H1 (cell line): ENCODE data around the gene TMEM179B. TPM values are rescaled to one million over a fixed set of nuclear protein-coding genes. Genes with fewer than 3 reads are reported as not detected.
"Not testable (repeated sequence)": the region's sequence is repeated elsewhere in the genome, so short reads cannot be mapped to it uniquely, and the experiment has no call there.

ENCODE experiments used
- CTCF ChIA-PET: fragments of 300-600 bp; sonication (Branson Sonifier 250); formaldehyde crosslinking; loops from one replicate; lab custom pipeline; 2021; ENCODE audit not compliant: partially characterized antibody; lab: Charles Lee
- POLR2A ChIA-PET: fragments of 300-600 bp; sonication (Branson Sonifier 250); formaldehyde crosslinking; loops from one replicate; lab custom pipeline; 2021; ENCODE audit warnings: inconsistent platforms; ENCODE audit not compliant: partially characterized antibody; lab: Charles Lee
- DNase-seq, 2 experiments: peaks; one replicate each; pipeline versions ENCODE4 v3.0.0 to v3.0.0-alpha.2; 2010 to 2022; ENCODE audit warnings: low spot score in 2 of 2, low read depth in 1 of 2, mixed read lengths in 1 of 2
- FAIRE-seq: peaks from 2 replicates; lab custom pipeline; 2011; peaks lifted over from hg19 to GRCh38; lab: Jason Lieb, UNC
- H2AFZ ChIP-seq: 2 replicates; pipeline ENCODE4 v1.8.1; 2012; ENCODE audit warnings: low read length, inconsistent platforms
- H2AK5ac ChIP-seq: 2 replicates; pipeline ENCODE4 v1.6.1; 2013; ENCODE audit warnings: low read depth, low read length
- H2BK120ac ChIP-seq: replicated peaks from 2 replicates; pipeline ENCODE3; 2013; ENCODE audit warnings: low read depth, low read length, inconsistent platforms
- H2BK12ac ChIP-seq: 2 replicates; pipeline ENCODE4 v1.6.1; 2013; ENCODE audit warnings: low read depth, low read length
- H2BK15ac ChIP-seq: 2 replicates; pipeline ENCODE4 v1.6.1; 2013; ENCODE audit warnings: low read length
- H2BK20ac ChIP-seq: 2 replicates; pipeline ENCODE4 v1.6.1; 2013; ENCODE audit warnings: low read length
- H2BK5ac ChIP-seq: 2 replicates; pipeline ENCODE4 v1.6.1; 2013; ENCODE audit warnings: low read depth, low read length
- H3K14ac ChIP-seq: 2 replicates; pipeline ENCODE4 v1.6.1; 2013; ENCODE audit warnings: inconsistent platforms; ENCODE audit not compliant: insufficient read length
- H3K18ac ChIP-seq: 2 replicates; pipeline ENCODE4 v1.6.1; 2013; ENCODE audit warnings: low read length; ENCODE audit errors: extremely low read depth
- H3K23ac ChIP-seq: 2 replicates; pipeline ENCODE4 v1.6.1; 2013; ENCODE audit warnings: inconsistent platforms; ENCODE audit not compliant: insufficient read length
- H3K23me2 ChIP-seq: 2 replicates; pipeline ENCODE4 v1.6.1; 2013; ENCODE audit warnings: low read depth, low read length
- H3K27ac ChIP-seq: 2 replicates; pipeline ENCODE4 v1.6.1; 2011; ENCODE audit warnings: low read depth, low read length, inconsistent platforms
- H3K27me3 ChIP-seq, 4 experiments: replicated peaks in 1 of 4; 1 replicate in 1 of 4; 2 replicates in 3 of 4; pipeline versions ENCODE4 v1.6.1 to v1.8.1; 2011 to 2013; ENCODE audit warnings: low read length in 3 of 4, mild to moderate bottlenecking in 3 of 4, inconsistent platforms in 2 of 4, mixed read lengths in 2 of 4, moderate library complexity in 1 of 4; ENCODE audit not compliant: control insufficient read depth in 3 of 4, insufficient read depth in 3 of 4; ENCODE audit errors: extremely low read depth in 1 of 4
- H3K36me3 ChIP-seq, 4 experiments: 2 replicates each; pipeline versions ENCODE4 v1.6.1 to v1.8.1; 2011 to 2013; ENCODE audit warnings: mild to moderate bottlenecking in 4 of 4, low read length in 3 of 4, moderate library complexity in 2 of 4, control low read depth in 1 of 4, inconsistent platforms in 1 of 4; ENCODE audit not compliant: insufficient read depth in 4 of 4, control insufficient read depth in 2 of 4
- H3K4ac ChIP-seq: replicated peaks from 2 replicates; pipeline ENCODE3; 2013; ENCODE audit warnings: low read length, low read depth, mixed read lengths, inconsistent platforms; ENCODE audit not compliant: insufficient read length
- H3K4me1 ChIP-seq, 4 experiments: replicated peaks in 1 of 4; 1 replicate in 1 of 4; 2 replicates in 3 of 4; pipeline versions ENCODE4 v1.6.1 to v1.8.1; 2011 to 2013; ENCODE audit warnings: low read length in 3 of 4, inconsistent platforms in 2 of 4, mixed read lengths in 1 of 4; ENCODE audit not compliant: insufficient read depth in 4 of 4, control insufficient read depth in 3 of 4
- H3K4me2 ChIP-seq, 2 experiments: 2 replicates each; pipeline versions ENCODE4 v1.6.1 to v1.8.1; 2011 to 2013; ENCODE audit warnings: low read depth in 2 of 2, low read length in 2 of 2, control low read depth in 1 of 2, inconsistent platforms in 1 of 2, mild to moderate bottlenecking in 1 of 2; ENCODE audit not compliant: insufficient read depth in 1 of 2
- H3K4me3 ChIP-seq, 4 experiments: fragments of 200-600, 300-600 bp in 1 of 4; sonication (generic), shearing (Covaris generic), sonication (Bioruptor Twin) in 1 of 4; 2 replicates each; pipeline versions ENCODE4 v1.5.1 to v1.8.1; 2011 to 2016; ENCODE audit warnings: low read length in 4 of 4, low read depth in 3 of 4, control low read depth in 2 of 4, inconsistent platforms in 2 of 4, mild to moderate bottlenecking in 2 of 4, mixed read lengths in 1 of 4, moderate library complexity in 1 of 4; ENCODE audit not compliant: insufficient read depth in 2 of 4; ENCODE audit errors: extremely low read depth in 1 of 4
- H3K56ac ChIP-seq: replicated peaks from 2 replicates; pipeline ENCODE3; 2013; ENCODE audit warnings: low read depth, mild to moderate bottlenecking, mixed read lengths, low read length, inconsistent platforms; ENCODE audit not compliant: insufficient read length
- H3K79me1 ChIP-seq: 2 replicates; pipeline ENCODE4 v1.6.1; 2013; ENCODE audit warnings: low read depth, low read length, control low read depth
- H3K79me2 ChIP-seq, 2 experiments: 2 replicates each; pipeline versions ENCODE4 v1.6.1 to v1.8.1; 2012 to 2013; ENCODE audit warnings: low read length in 2 of 2, mild to moderate bottlenecking in 2 of 2, inconsistent platforms in 1 of 2; ENCODE audit not compliant: insufficient read depth in 2 of 2, control insufficient read depth in 1 of 2
- H3K9ac ChIP-seq, 4 experiments: replicated peaks in 1 of 4; 1 replicate in 1 of 4; 2 replicates in 3 of 4; pipeline versions ENCODE4 v1.6.1 to v1.8.1; 2011 to 2013; ENCODE audit warnings: low read depth in 3 of 4, low read length in 3 of 4, control low read depth in 2 of 4, mild to moderate bottlenecking in 2 of 4, moderate library complexity in 2 of 4, inconsistent platforms in 1 of 4; ENCODE audit errors: extremely low read depth in 1 of 4
- H3K9me3 ChIP-seq, 2 experiments: 2 replicates each; pipeline versions ENCODE4 v1.6.1 to v1.8.1; 2012 to 2013; ENCODE audit warnings: mild to moderate bottlenecking in 2 of 2, moderate library complexity in 2 of 2, control low read depth in 1 of 2, inconsistent platforms in 1 of 2, low read depth in 1 of 2, low read length in 1 of 2, mixed read lengths in 1 of 2; ENCODE audit not compliant: insufficient read depth in 2 of 2
- H4K20me1 ChIP-seq, 2 experiments: replicated peaks in 1 of 2; 2 replicates each; pipeline versions ENCODE3 to v1.8.1; 2011 to 2013; ENCODE audit warnings: inconsistent platforms in 2 of 2, low read length in 2 of 2, mild to moderate bottlenecking in 1 of 2; ENCODE audit not compliant: insufficient read depth in 2 of 2, control insufficient read depth in 1 of 2
- H4K5ac ChIP-seq: 2 replicates; pipeline ENCODE4 v1.6.1; 2013; ENCODE audit warnings: low read length, low read depth, mixed read lengths, inconsistent platforms; ENCODE audit not compliant: insufficient read length
- H4K8ac ChIP-seq: 2 replicates; pipeline ENCODE4 v1.8.0; 2013; ENCODE audit warnings: mild to moderate bottlenecking, moderate library complexity, low read length, inconsistent platforms; ENCODE audit not compliant: insufficient read depth; ENCODE audit errors: extremely low read depth
- H4K91ac ChIP-seq: replicated peaks from 2 replicates; pipeline ENCODE3; 2013; ENCODE audit warnings: low read length, mixed read lengths, inconsistent platforms; ENCODE audit not compliant: insufficient read length
- WGBS, 2 experiments: shearing (Covaris generic) in 1 of 2; methylation state at CpG; one replicate each; pipeline versions ENCODE4 v1.1.6 to v1.1.7; 2013 to 2015; ENCODE audit warnings: low lambda C conversion rate in 2 of 2, mixed read lengths in 2 of 2, inconsistent platforms in 1 of 2, low coverage in 1 of 2, missing lambda C conversion rate in 1 of 2; ENCODE audit not compliant: insufficient replicate concordance in 2 of 2, insufficient coverage in 1 of 2, insufficient read length in 1 of 2; ENCODE audit errors: extremely low coverage in 1 of 2, missing lambda C conversion rate in 1 of 2; 5-methylcytosine and 5-hydroxymethylcytosine counted together
- polyA plus RNA-seq, 7 experiments: library from polyadenylated mRNA; depleted of rRNA in 3 of 7; stranded (reverse) in 5 of 7; unstranded in 2 of 7; fragments of >200 nt in 5 of 7; fragments of 200-250 nt in 2 of 7; gene quantifications; 1 replicate in 5 of 7; 2 replicates in 1 of 7; 4 replicates in 1 of 7; pipeline versions ENCODE4 v1.2.1 to v1.2.3, GENCODE V29; 2011 to 2013; ENCODE audit warnings: missing spikeins in 2 of 7, mixed read lengths in 2 of 7
- total RNA-seq: library from RNA; stranded (reverse); fragmentation: NEBNext Ultra II Directional; extraction: Animal tissue kit (Norgen Biotek cat#: 25700); gene quantifications from 2 replicates; pipeline ENCODE4 v1.2.1, GENCODE V29; 2021

TMEM179B gene
- total and polyA plus RNA-seq, 2 of the 8 experiments (the other 6 are each of a cell fraction or from before 2014, with no cell fraction given), result 18.6 to 62.2 TPM

DNA sequence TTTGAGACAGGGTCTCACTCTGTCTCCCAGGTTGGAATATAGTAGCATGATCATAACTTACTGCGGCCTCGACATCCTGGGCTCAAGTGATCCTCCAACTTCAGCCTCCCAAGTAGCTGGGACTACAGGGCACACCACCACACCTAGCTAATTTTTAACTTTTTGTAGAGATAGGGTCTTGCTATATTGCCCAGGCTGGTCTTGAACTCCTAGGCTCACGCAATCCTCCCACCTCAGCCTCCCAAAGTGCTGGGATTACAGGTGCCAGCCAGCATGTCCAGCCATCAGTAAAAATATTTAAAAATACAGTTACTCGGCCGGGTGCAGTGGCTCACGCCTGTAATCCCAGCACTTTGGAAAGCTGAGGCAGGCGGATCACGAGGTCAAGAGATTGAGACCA lies 40.9 kb downstream of the TMEM179B start:
- 92% methylated on average over 8 of the region's 8 CpGs; no CpG with 5 or more reads in 1 of the 2 experiments for WGBS, 2 experiments
- Histone ChIP-seq H3K36me3 (peaks cover 14 to 34% (median 28%) of the 10 kb centered on the region in 4 experiments), H3K4me1 (peaks cover 0 to 10% (median under 1%) of the 10 kb centered on the region in 4 experiments; a peak in 1 of 7 replicates), H3K79me2 (peaks cover 7 to 19% of the 10 kb centered on the region in 2 experiments; a peak in 3 of 4 replicates)
- H2BK20ac ChIP-seq, H2BK12ac ChIP-seq, H3K9ac ChIP-seq, DNase-seq, H4K91ac ChIP-seq, H4K5ac ChIP-seq, H3K56ac ChIP-seq, FAIRE-seq, H3K23me2 ChIP-seq, H3K79me1 ChIP-seq, H3K18ac ChIP-seq, H3K14ac ChIP-seq, H2AFZ ChIP-seq, H3K4ac ChIP-seq, H3K9me3 ChIP-seq, H2BK15ac ChIP-seq, H3K27ac ChIP-seq, H2AK5ac ChIP-seq, H4K8ac ChIP-seq, H3K27me3 ChIP-seq, H3K4me2 ChIP-seq, H2BK120ac ChIP-seq, H2BK5ac ChIP-seq, H3K23ac ChIP-seq, H4K20me1 ChIP-seq, H3K4me3 ChIP-seq: not testable (repeated sequence)
- CTCF ChIA-PET, result interaction anchor here (0.8 to 2.5 kb wide), 6 partner anchors 12 to 56 kb away, joined by 3 to 9 read pairs (median 4); partner anchors contain the start of gene TMEM179B
- POLR2A ChIA-PET, result interaction anchor here (1.0 to 13.8 kb wide), 12 partner anchors 9 to 84 kb away, joined by 3 to 398 read pairs (median 11); partner anchors contain the start of genes NXF1, SLC3A2, TMEM223 and WDR74
